K562 (cell line): Measurements from ENCODE around the gene SLC15A3. TPM values are rescaled to one million over a fixed set of nuclear protein-coding genes. Genes with fewer than 3 reads are reported as not detected.

ENCODE experiments used
- FOXP1 ChIP-seq: sonication (generic); formaldehyde crosslinking; IDR thresholded peaks from 2 replicates; pipeline ENCODE4 v1.8.0; 2022; ENCODE audit warnings: mild to moderate bottlenecking, missing genetic modification reagents
- HNRNPL ChIP-seq: fragments of 200-400 bp; formaldehyde crosslinking; IDR thresholded peaks from 2 replicates; pipeline ENCODE4 v1.6.1; 2017; ENCODE audit warnings: low read depth, mild to moderate bottlenecking, low read length
- POLR2A ChIP-seq: fragments of 450-650 bp; conservative IDR thresholded peaks from 2 replicates; pipeline ENCODE4 v1.6.1; 2016
- SIN3B ChIP-seq: fragments of 450-650 bp; IDR thresholded peaks from 2 replicates; pipeline ENCODE4 v1.6.1; 2017; ENCODE audit warnings: low read depth, mild to moderate bottlenecking, moderate library complexity
- SRF ChIP-seq, 2 experiments: fragments of 250-450, 450-650 bp in 1 of 2; sonication (Bioruptor Pico) in 1 of 2; sonication (generic) in 1 of 2; formaldehyde crosslinking; IDR thresholded peaks; 2 replicates each; pipeline versions ENCODE4 v1.5.0 to v1.5.1; 2020 to 2022; ENCODE audit warnings: mild to moderate bottlenecking in 1 of 2, missing genetic modification reagents in 1 of 2
- TAF1 ChIP-seq: IDR thresholded peaks from 2 replicates; pipeline ENCODE4 v1.6.1; 2011; ENCODE audit warnings: mild to moderate bottlenecking, low read length, moderate library complexity; ENCODE audit not compliant: insufficient read depth, control insufficient read depth, severe bottlenecking; ENCODE audit errors: extremely low read depth
- TAF9B ChIP-seq: fragments of 450-650 bp; IDR thresholded peaks from 2 replicates; pipeline ENCODE4 v1.6.1; 2018; ENCODE audit warnings: mild to moderate bottlenecking; ENCODE audit not compliant: partially characterized antibody
- TEAD1 ChIP-seq, 2 experiments: fragments of 450-650 bp in 1 of 2; sonication (generic) in 1 of 2; formaldehyde crosslinking; IDR thresholded peaks; 2 replicates each; pipeline versions ENCODE4 v1.4.0 to v1.8.0; 2020 to 2022; ENCODE audit warnings: mild to moderate bottlenecking in 2 of 2, missing genetic modification reagents in 1 of 2
- TRIM24 ChIP-seq, 2 experiments: fragments of 450-650 bp; IDR thresholded peaks; 2 replicates each; pipeline ENCODE4 v1.6.1; 2016
- ZKSCAN1 ChIP-seq: fragments of 150-350 bp; IDR thresholded peaks from 2 replicates; pipeline ENCODE4 v1.6.1; 2016; ENCODE audit warnings: low read depth, low read length
- ZNF644 ChIP-seq: fragments of 200-800 bp; sonication (Bioruptor generic); IDR thresholded peaks from 2 replicates; pipeline ENCODE4 v1.6.1; 2016; ENCODE audit warnings: low read depth, missing genetic modification characterization, missing compliant biosample characterization
- ZNF707 ChIP-seq: fragments of 250-450 bp; sonication (Bioruptor Pico); conservative IDR thresholded peaks from 2 replicates; pipeline ENCODE4 v1.8.0; 2022; ENCODE audit warnings: inconsistent platforms, mild to moderate bottlenecking, moderate library complexity
- polyA plus RNA-seq, 8 experiments: library from polyadenylated mRNA; depleted of rRNA in 4 of 8; stranded (reverse) in 5 of 8; unstranded in 3 of 8; fragments of >200 nt; fragmentation: Nextera tagmentation in 2 of 8; fragmentation: Illumina TruSeq in 1 of 8; extraction: Ambion mirVana in 2 of 8; extraction: Trizol in 1 of 8; gene quantifications; 2 replicates each; pipeline versions ENCODE4 v1.2.1 to v1.2.3, GENCODE V29; 2011 to 2014; ENCODE audit warnings: inconsistent platforms in 1 of 8, missing spikeins in 1 of 8
- total RNA-seq, 7 experiments: library from RNA; depleted of rRNA in 6 of 7; stranded (reverse); fragments of >200 nt in 6 of 7; fragmentation: Illumina TruSeq in 2 of 7; extraction: Trizol in 2 of 7; gene quantifications; 2 replicates each; pipeline versions ENCODE4 v1.2.1 to v1.2.3, GENCODE V29; 2011 to 2021; ENCODE audit warnings: low replicate concordance in 1 of 7
- TF ChIP-seq, protein P1 (sequence below): sonication (generic); formaldehyde crosslinking; IDR thresholded peaks from 2 replicates; pipeline ENCODE4 v1.8.0; 2023; ENCODE audit warnings: mild to moderate bottlenecking, missing genetic modification reagents
- TF ChIP-seq, protein P2 (sequence below): fragments of 450-650 bp; IDR thresholded peaks from 2 replicates; pipeline ENCODE4 v1.6.1; 2016; ENCODE audit warnings: antibody characterized with exemption
- TF ChIP-seq, protein P3 (sequence below): fragments of 450-650 bp; IDR thresholded peaks from 2 replicates; pipeline ENCODE4 v1.7.1; 2018; ENCODE audit warnings: mild to moderate bottlenecking, low read depth; ENCODE audit not compliant: partially characterized antibody
- TF ChIP-seq, protein P4 (sequence below): fragments of 450-650 bp; IDR thresholded peaks from 2 replicates; pipeline ENCODE4 v1.6.1; 2014; ENCODE audit warnings: low read depth, mild to moderate bottlenecking, moderate library complexity, borderline replicate concordance

SLC15A3 gene
- total and polyA plus RNA-seq, 9 of the 15 experiments (the other 6 are each of a cell fraction or from before 2014, with no cell fraction given): 0.07 to 0.27 TPM; not detected in 7

DNA sequence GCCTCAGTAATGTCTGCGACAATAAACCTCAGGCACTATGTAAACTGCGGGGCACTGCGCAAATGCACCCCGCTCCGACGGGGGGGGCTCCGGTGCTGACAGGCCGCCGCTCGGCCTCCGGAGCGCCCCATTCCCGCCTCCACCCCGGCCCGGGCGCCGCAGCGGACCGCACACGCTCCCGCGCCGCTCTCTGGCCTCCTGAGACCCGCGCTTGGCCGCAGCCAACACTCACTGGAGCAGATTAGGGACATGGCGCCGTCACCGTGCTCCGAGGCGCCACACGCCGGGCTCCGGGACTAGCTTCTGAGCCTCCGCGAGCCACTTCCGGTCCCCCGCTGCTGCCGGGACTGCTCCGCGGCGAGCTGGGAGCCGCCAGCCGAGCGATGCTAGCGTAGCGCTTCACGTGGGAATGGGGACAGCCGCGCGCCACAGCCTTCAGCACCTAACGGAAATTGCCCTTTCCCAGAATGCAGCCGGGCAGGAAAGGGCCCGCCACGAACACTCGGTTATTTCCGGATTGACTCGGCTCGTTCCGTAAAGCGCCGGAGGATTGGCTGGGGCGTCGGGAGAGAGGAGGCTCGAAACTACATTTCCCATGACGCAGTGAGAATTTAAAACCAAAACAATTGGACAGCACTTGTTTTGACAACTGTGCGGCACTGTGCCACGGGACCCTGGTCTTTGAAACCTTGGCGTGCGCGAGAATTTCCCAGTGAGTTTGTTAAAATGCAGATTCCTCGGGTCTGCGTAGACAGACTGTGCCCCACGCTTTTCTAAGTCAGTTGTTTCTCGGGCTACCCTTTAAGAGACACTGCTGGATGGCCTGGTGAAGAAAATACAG lies 45.6 kb downstream of the SLC15A3 start, which contains the start of gene PRPF19 (continued):
- TF ChIP-seq, protein P1, sequence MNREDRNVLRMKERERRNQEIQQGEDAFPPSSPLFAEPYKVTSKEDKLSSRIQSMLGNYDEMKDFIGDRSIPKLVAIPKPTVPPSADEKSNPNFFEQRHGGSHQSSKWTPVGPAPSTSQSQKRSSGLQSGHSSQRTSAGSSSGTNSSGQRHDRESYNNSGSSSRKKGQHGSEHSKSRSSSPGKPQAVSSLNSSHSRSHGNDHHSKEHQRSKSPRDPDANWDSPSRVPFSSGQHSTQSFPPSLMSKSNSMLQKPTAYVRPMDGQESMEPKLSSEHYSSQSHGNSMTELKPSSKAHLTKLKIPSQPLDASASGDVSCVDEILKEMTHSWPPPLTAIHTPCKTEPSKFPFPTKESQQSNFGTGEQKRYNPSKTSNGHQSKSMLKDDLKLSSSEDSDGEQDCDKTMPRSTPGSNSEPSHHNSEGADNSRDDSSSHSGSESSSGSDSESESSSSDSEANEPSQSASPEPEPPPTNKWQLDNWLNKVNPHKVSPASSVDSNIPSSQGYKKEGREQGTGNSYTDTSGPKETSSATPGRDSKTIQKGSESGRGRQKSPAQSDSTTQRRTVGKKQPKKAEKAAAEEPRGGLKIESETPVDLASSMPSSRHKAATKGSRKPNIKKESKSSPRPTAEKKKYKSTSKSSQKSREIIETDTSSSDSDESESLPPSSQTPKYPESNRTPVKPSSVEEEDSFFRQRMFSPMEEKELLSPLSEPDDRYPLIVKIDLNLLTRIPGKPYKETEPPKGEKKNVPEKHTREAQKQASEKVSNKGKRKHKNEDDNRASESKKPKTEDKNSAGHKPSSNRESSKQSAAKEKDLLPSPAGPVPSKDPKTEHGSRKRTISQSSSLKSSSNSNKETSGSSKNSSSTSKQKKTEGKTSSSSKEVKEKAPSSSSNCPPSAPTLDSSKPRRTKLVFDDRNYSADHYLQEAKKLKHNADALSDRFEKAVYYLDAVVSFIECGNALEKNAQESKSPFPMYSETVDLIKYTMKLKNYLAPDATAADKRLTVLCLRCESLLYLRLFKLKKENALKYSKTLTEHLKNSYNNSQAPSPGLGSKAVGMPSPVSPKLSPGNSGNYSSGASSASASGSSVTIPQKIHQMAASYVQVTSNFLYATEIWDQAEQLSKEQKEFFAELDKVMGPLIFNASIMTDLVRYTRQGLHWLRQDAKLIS (CRISPR knock-in tag): peak; percentile 81; the same call in 1 of the 2 replicates
- TF ChIP-seq, protein P2, sequence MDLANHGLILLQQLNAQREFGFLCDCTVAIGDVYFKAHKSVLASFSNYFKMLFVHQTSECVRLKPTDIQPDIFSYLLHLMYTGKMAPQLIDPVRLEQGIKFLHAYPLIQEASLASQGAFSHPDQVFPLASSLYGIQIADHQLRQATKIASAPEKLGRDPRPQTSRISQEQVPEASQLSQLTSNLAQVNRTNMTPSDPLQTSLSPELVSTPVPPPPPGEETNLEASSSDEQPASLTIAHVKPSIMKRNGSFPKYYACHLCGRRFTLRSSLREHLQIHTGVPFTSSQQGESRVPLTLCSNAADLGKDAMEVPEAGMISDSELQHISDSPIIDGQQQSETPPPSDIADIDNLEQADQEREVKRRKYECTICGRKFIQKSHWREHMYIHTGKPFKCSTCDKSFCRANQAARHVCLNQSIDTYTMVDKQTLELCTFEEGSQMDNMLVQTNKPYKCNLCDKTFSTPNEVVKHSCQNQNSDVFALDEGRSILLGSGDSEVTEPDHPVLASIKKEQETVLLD: no peak
- peak; percentile 82; the same call in 1 of the 2 replicates for TF ChIP-seq SIN3B
- TF ChIP-seq SRF (CRISPR knock-in tag; IDR thresholded peaks at IDR 0.05): peak in 1 of 2 experiments; percentile 48; a peak in 2 of 4 replicates
- peak; percentile 80 for TF ChIP-seq TAF9B
- TF ChIP-seq TRIM24 (IDR thresholded peaks at IDR 0.05): no peak
- TF ChIP-seq TAF1: peak; percentile 92
- TF ChIP-seq, protein P3, sequence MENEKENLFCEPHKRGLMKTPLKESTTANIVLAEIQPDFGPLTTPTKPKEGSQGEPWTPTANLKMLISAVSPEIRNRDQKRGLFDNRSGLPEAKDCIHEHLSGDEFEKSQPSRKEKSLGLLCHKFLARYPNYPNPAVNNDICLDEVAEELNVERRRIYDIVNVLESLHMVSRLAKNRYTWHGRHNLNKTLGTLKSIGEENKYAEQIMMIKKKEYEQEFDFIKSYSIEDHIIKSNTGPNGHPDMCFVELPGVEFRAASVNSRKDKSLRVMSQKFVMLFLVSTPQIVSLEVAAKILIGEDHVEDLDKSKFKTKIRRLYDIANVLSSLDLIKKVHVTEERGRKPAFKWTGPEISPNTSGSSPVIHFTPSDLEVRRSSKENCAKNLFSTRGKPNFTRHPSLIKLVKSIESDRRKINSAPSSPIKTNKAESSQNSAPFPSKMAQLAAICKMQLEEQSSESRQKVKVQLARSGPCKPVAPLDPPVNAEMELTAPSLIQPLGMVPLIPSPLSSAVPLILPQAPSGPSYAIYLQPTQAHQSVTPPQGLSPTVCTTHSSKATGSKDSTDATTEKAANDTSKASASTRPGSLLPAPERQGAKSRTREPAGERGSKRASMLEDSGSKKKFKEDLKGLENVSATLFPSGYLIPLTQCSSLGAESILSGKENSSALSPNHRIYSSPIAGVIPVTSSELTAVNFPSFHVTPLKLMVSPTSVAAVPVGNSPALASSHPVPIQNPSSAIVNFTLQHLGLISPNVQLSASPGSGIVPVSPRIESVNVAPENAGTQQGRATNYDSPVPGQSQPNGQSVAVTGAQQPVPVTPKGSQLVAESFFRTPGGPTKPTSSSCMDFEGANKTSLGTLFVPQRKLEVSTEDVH: peak; percentile 30
- peak; percentile 79 for TF ChIP-seq FOXP1 (CRISPR knock-in tag)
- no peak for TF ChIP-seq HNRNPL
- TF ChIP-seq, protein P4, sequence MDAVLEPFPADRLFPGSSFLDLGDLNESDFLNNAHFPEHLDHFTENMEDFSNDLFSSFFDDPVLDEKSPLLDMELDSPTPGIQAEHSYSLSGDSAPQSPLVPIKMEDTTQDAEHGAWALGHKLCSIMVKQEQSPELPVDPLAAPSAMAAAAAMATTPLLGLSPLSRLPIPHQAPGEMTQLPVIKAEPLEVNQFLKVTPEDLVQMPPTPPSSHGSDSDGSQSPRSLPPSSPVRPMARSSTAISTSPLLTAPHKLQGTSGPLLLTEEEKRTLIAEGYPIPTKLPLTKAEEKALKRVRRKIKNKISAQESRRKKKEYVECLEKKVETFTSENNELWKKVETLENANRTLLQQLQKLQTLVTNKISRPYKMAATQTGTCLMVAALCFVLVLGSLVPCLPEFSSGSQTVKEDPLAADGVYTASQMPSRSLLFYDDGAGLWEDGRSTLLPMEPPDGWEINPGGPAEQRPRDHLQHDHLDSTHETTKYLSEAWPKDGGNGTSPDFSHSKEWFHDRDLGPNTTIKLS: peak; percentile 72
- peak; percentile 95 for TF ChIP-seq POLR2A
- no peak for TF ChIP-seq ZNF644 (tag)
- TF ChIP-seq TEAD1 (CRISPR knock-in tag; IDR thresholded peaks at IDR 0.05): peak in 1 of 2 experiments; percentile 88; a peak in 1 of 4 replicates
- no peak for TF ChIP-seq ZKSCAN1
- TF ChIP-seq ZNF707 (CRISPR knock-in tag): no peak
